Ovary (tissue), 9 donors: ENCODE data around the gene ATP6V0A1. TPM values are rescaled to one million over a fixed set of nuclear protein-coding genes. Genes with fewer than 3 reads are reported as not detected.

Experiments used
- DNase-seq, 5 donors: peaks; one replicate each; pipeline ENCODE4 v3.0.0-alpha.2; 2019 to 2020
- H3K27ac ChIP-seq, 2 donors: fragments of 200-600 bp; one replicate each; pipeline versions ENCODE4 v1.5.1 to v1.8.0; 2019 to 2022
- H3K27me3 ChIP-seq: fragments of 200-600 bp; one replicate; pipeline ENCODE4 v1.8.0; 2022
- H3K36me3 ChIP-seq: fragments of 200-600 bp; sonication (generic); one replicate; pipeline ENCODE4 v1.5.1; 2019
- H3K4me1 ChIP-seq: one replicate; pipeline ENCODE4 v1.8.1; 2013; ENCODE audit warnings: mild to moderate bottlenecking, moderate library complexity; ENCODE audit not compliant: insufficient read depth
- H3K4me3 ChIP-seq: fragments of 200-600 bp; sonication (generic); one replicate; pipeline ENCODE4 v1.5.1; 2017
- H3K9me3 ChIP-seq, 2 donors: fragments of 200-600 bp in 1 of 2; sonication (generic) in 1 of 2; one replicate each; pipeline versions ENCODE4 v1.5.1 to v1.8.1; 2013 to 2019; ENCODE audit warnings: mild to moderate bottlenecking in 1 of 2, moderate library complexity in 1 of 2
- CTCF ChIP-seq, 3 donors: fragments of 450-650 bp in 2 of 3; fragments of 200-600 bp in 1 of 3; IDR thresholded peaks; one replicate each; pipeline versions ENCODE4 v1.5.1 to v1.8.0; 2016 to 2022; ENCODE audit warnings: antibody characterized with exemption in 3 of 3, mild to moderate bottlenecking in 1 of 3
- EP300 ChIP-seq: sonication (generic); formaldehyde crosslinking; IDR thresholded peaks from one replicate; pipeline ENCODE4 v1.6.1; 2017; ENCODE audit warnings: antibody characterized with exemption
- POLR2A ChIP-seq: fragments of 450-650 bp; IDR thresholded peaks from one replicate; pipeline ENCODE4 v1.6.1; 2017; ENCODE audit warnings: antibody characterized with exemption, mild to moderate bottlenecking, moderate library complexity
- WGBS, 3 donors: extraction: QIAGEN DNeasy Blood & Tissue Kit in 1 of 3; methylation state at CpG; one replicate each; pipeline versions ENCODE4 v1.1.5 to v1.1.7; 2013 to 2017; 5-methylcytosine and 5-hydroxymethylcytosine counted together
- intact Hi-C, 4 donors: fragments of 100-400 bp; cut with DNase I; formaldehyde crosslinking; loops; one replicate each; pipeline versions ENCODE4 v1.11.0 to v1.15.1; 2022 to 2023
- microRNA-seq, 3 donors: library from miRNA; unstranded; fragments of <30 nt; microRNA quantifications; one replicate each; pipeline versions ENCODE4 to v1.2.0, GENCODE V29; 2019 to 2020
- polyA plus RNA-seq, 2 donors: library from polyadenylated mRNA; stranded (reverse); fragments of 200-250 nt in 1 of 2; fragments of 350-450 nt in 1 of 2; fragmentation: Illumina TruSeq in 1 of 2; extraction: RNeasy Lipid Tissue Mini Kit (QIAGEN cat#74804) in 1 of 2; gene quantifications; one replicate each; pipeline ENCODE4 v1.2.3, GENCODE V29; 2013 to 2014
- small RNA-seq: library from RNA; depleted of rRNA; stranded (forward); fragments of <200 nt; gene quantifications from one replicate; pipeline ENCODE3, GENCODE V24; 2016
- total RNA-seq, 7 donors: library from RNA; depleted of rRNA in 2 of 7; stranded (reverse); fragments of >200 nt in 2 of 7; fragmentation: NEBNext Ultra II Directional in 3 of 7; extraction: Animal tissue kit (Norgen Biotek cat#: 25700) in 3 of 7; gene quantifications; one replicate each; pipeline versions ENCODE4 v1.1.0 to v1.2.4, GENCODE V29; 2016 to 2023
- donor health status: DM: no; HTN: no; CAD: no; lungs with moderate emphysema.
- donor health status: DM: no; HTN: no; CAD: no.
- donor health status: Bipolar disorder and iron deficiency.
- donor health status: DM: yes; HTN: yes; CAD: no.
- donor health status: DM: no; HTN: no; CAD: no.
- donor health status: DM: yes; HTN: yes; CAD: no.

ATP6V0A1 gene
- total and polyA plus RNA-seq, 9 donors = 36.3 to 118 (median 74.1) TPM

- H3K9me3 ChIP-seq = no peaks in the 10 kb centered on the region
- H3K27me3 ChIP-seq = no peaks in the 10 kb centered on the region
- no peaks in the 10 kb centered on the region for H3K36me3 ChIP-seq
- 54 to 62% (median 55%) methylated on average over 12 of the region's 12 CpGs for WGBS, 3 donors
- no peak overlapping the region for H3K27ac ChIP-seq
- peak in 1 of 5 donors; percentile 21 for DNase-seq
- intact Hi-C loops = no loop called here
- TF ChIP-seq CTCF (IDR thresholded peaks at IDR 0.05) (no peak), POLR2A (no peak), EP300 (no peak)
- peaks cover 2% of the 10 kb centered on the region for H3K4me1 ChIP-seq
- H3K4me3 ChIP-seq = no peak overlapping the region
These were observed 113.0 kb downstream of the ATP6V0A1 start for GRCh38 chr17:42571435-42572225.

Small RNA genes lying within 50 kb of the gene (microRNA-seq; reads per million reads assigned to microRNA genes)
- 1.9 to 7.2 (median 2.0) reads per million in 3 donors for gene MIR5010
- gene MIR548AT = 0.36 to 1.3 (median 1.1) reads per million in 3 donors

Small RNA genes lying within 50 kb of the gene (small RNA-seq; reads per million reads assigned to genes)
- gene MIR548AT (not detected), gene RNU7-97P (not detected)

Other genes starting within 250 kb of the ATP6V0A1 start
- 100 to 1,000 TPM in 4 of 7 donors, 10 to 100 TPM in 3; 66.7 to 176 (median 128) TPM for gene STAT5B, start 182.5 kb upstream of the ATP6V0A1 start, total RNA-seq
- gene STAT5B, start 182.5 kb upstream of the ATP6V0A1 start, polyA plus RNA-seq = 100 to 1,000 TPM in 1 of 2 donors, 10 to 100 TPM in 1; 66.1 to 108 TPM
- gene STAT5A, start 170.4 kb upstream of the ATP6V0A1 start, total RNA-seq = 10 to 100 TPM; 43.1 to 82.8 (median 51.6) TPM
- gene STAT5A, start 170.4 kb upstream of the ATP6V0A1 start, polyA plus RNA-seq = 10 to 100 TPM; 19.5 to 22.2 TPM
- 100 to 1,000 TPM; 118 to 301 (median 207) TPM for gene STAT3, start 70.4 kb upstream of the ATP6V0A1 start, total RNA-seq
- gene STAT3, start 70.4 kb upstream of the ATP6V0A1 start, polyA plus RNA-seq = 100 to 1,000 TPM in 1 of 2 donors, 10 to 100 TPM in 1; 58.3 to 129 TPM
- gene CAVIN1, start 35.6 kb upstream of the ATP6V0A1 start, total RNA-seq = 100 to 1,000 TPM; 122 to 407 (median 281) TPM
- gene CAVIN1, start 35.6 kb upstream of the ATP6V0A1 start, polyA plus RNA-seq = 100 to 1,000 TPM; 226 to 253 TPM
- gene NAGLU, start 77.4 kb downstream of the ATP6V0A1 start, total RNA-seq = 10 to 100 TPM; 28.5 to 49.6 (median 40.0) TPM
- gene NAGLU, start 77.4 kb downstream of the ATP6V0A1 start, polyA plus RNA-seq = 10 to 100 TPM in 1 of 2 donors, 1 to 10 TPM in 1; 9.7 to 49.1 TPM
- 10 to 100 TPM in 1 of 7 donors, 1 to 10 TPM in 6; 4.3 to 16.7 (median 6.5) TPM for gene HSD17B1, start 94.0 kb downstream of the ATP6V0A1 start, total RNA-seq
- 10 to 100 TPM in 1 of 2 donors, 1 to 10 TPM in 1; 2.1 to 18.1 TPM for gene HSD17B1, start 94.0 kb downstream of the ATP6V0A1 start, polyA plus RNA-seq
- 10 to 100 TPM; 13.8 to 51.2 (median 41.0) TPM for gene COASY, start 103.3 kb downstream of the ATP6V0A1 start, total RNA-seq
- 10 to 100 TPM; 22.6 to 37.6 TPM for gene COASY, start 103.3 kb downstream of the ATP6V0A1 start, polyA plus RNA-seq
- gene MLX, start 108.2 kb downstream of the ATP6V0A1 start, total RNA-seq = 10 to 100 TPM; 16.5 to 37.0 (median 24.4) TPM
- 10 to 100 TPM; 24.3 to 50.8 TPM for gene MLX, start 108.2 kb downstream of the ATP6V0A1 start, polyA plus RNA-seq
- gene PSMC3IP, start 118.9 kb downstream of the ATP6V0A1 start, total RNA-seq = 1 to 10 TPM; 1.4 to 5.3 (median 3.8) TPM
- 1 to 10 TPM; 7.2 to 7.5 TPM for gene PSMC3IP, start 118.9 kb downstream of the ATP6V0A1 start, polyA plus RNA-seq
- 10 to 100 TPM; 39.3 to 63.0 (median 46.4) TPM for gene RETREG3, start 150.5 kb downstream of the ATP6V0A1 start, total RNA-seq
- gene RETREG3, start 150.5 kb downstream of the ATP6V0A1 start, polyA plus RNA-seq = 10 to 100 TPM; 25.8 to 37.3 TPM
- gene TUBG1, start 150.8 kb downstream of the ATP6V0A1 start, total RNA-seq = 10 to 100 TPM; 12.8 to 41.2 (median 25.6) TPM
- gene TUBG1, start 150.8 kb downstream of the ATP6V0A1 start, polyA plus RNA-seq = 10 to 100 TPM; 11.3 to 14.3 TPM
- gene TUBG2, start 200.4 kb downstream of the ATP6V0A1 start, total RNA-seq = 10 to 100 TPM; 19.4 to 30.0 (median 23.2) TPM
- 10 to 100 TPM; 20.9 to 21.5 TPM for gene TUBG2, start 200.4 kb downstream of the ATP6V0A1 start, polyA plus RNA-seq
- 10 to 100 TPM; 23.6 to 81.6 (median 58.4) TPM for gene PLEKHH3, start 218.1 kb downstream of the ATP6V0A1 start, total RNA-seq
- 10 to 100 TPM in 1 of 2 donors, 1 to 10 TPM in 1; 2.1 to 30.9 TPM for gene PLEKHH3, start 218.1 kb downstream of the ATP6V0A1 start, polyA plus RNA-seq
- gene CCR10, start 223.0 kb downstream of the ATP6V0A1 start, total RNA-seq = 1 to 10 TPM; 1.5 to 6.8 (median 3.7) TPM
- gene CCR10, start 223.0 kb downstream of the ATP6V0A1 start, polyA plus RNA-seq = 1 to 10 TPM in 1 of 2 donors, under 1 TPM in 1; 0.15 to 2.7 TPM
- gene CNTNAP1, start 223.7 kb downstream of the ATP6V0A1 start, total RNA-seq = 10 to 100 TPM in 5 of 7 donors, 1 to 10 TPM in 2; 3.7 to 41.4 (median 15.5) TPM
- 1 to 10 TPM; 7.0 to 7.5 TPM for gene CNTNAP1, start 223.7 kb downstream of the ATP6V0A1 start, polyA plus RNA-seq